Panc1 (cell line): ENCODE results near the gene AP5Z1. TPM values are rescaled to one million over a fixed set of nuclear protein-coding genes. Genes with fewer than 3 reads are reported as not detected.
"Not testable (repeated sequence)": the region's sequence is repeated elsewhere in the genome, so short reads cannot be mapped to it uniquely, and the experiment has no call there.

ENCODE experiments used
- ATAC-seq: fragments of 200-7000 bp; cut with Tn5 transposase; 2 replicates; pipeline ENCODE4 v1.9.1; 2020; ENCODE audit warnings: mild to moderate bottlenecking, moderate library complexity
- BruUV-seq: library from RNA; stranded (reverse); fragments of 400-500 nt; replicated peaks from 2 replicates; lab custom pipeline; 2021; lab: Mats Ljungman, UMichigan
- CTCF ChIA-PET: fragments of 300-600 bp; sonication (Branson Sonifier 250); formaldehyde crosslinking; loops from one replicate; lab custom pipeline; 2022; ENCODE audit warnings: antibody characterized with exemption; lab: Charles Lee
- POLR2A ChIA-PET: fragments of 300-600 bp; sonication (Branson Sonifier 250); formaldehyde crosslinking; loops from one replicate; lab custom pipeline; 2022; ENCODE audit warnings: antibody characterized with exemption; lab: Charles Lee
- DNase-seq: peaks from one replicate; pipeline ENCODE4 v3.0.0-alpha.2; 2010; ENCODE audit warnings: low read depth, low spot score
- H3K27ac ChIP-seq: 2 replicates; pipeline ENCODE4 v1.5.1; 2011; ENCODE audit warnings: mild to moderate bottlenecking, low read length, inconsistent platforms
- H3K27me3 ChIP-seq: fragments of 200-500 bp; sonication (Bioruptor generic); 2 replicates; pipeline ENCODE4 v1.6.0; 2014; ENCODE audit warnings: low read length, inconsistent platforms; ENCODE audit not compliant: control insufficient read depth, insufficient read depth
- H3K36me3 ChIP-seq: fragments of 200-500 bp; sonication (Bioruptor generic); 2 replicates; pipeline ENCODE4 v1.5.1; 2014; ENCODE audit warnings: inconsistent platforms, mild to moderate bottlenecking, low read length, moderate library complexity; ENCODE audit not compliant: control insufficient read depth, insufficient read depth
- H3K4me1 ChIP-seq: 2 replicates; pipeline ENCODE4 v1.5.1; 2011; ENCODE audit warnings: inconsistent platforms, mild to moderate bottlenecking, low read length, moderate library complexity; ENCODE audit not compliant: control insufficient read depth, insufficient read depth
- H3K4me3 ChIP-seq, 2 experiments: 2 replicates each; pipeline ENCODE4 v1.5.1; 2011 to 2012; ENCODE audit warnings: low read depth in 2 of 2, low read length in 2 of 2, mild to moderate bottlenecking in 2 of 2, inconsistent platforms in 1 of 2, moderate library complexity in 1 of 2
- H3K9me3 ChIP-seq: fragments of 200-500 bp; sonication (Bioruptor generic); 2 replicates; pipeline ENCODE4 v1.5.1; 2014; ENCODE audit warnings: low read depth, mild to moderate bottlenecking, inconsistent platforms, low read length, moderate library complexity; ENCODE audit not compliant: control insufficient read depth, insufficient read depth
- CTCF ChIP-seq: fragments of 450-650 bp; IDR thresholded peaks from 2 replicates; pipeline ENCODE4 v1.5.1; 2017; ENCODE audit warnings: mild to moderate bottlenecking
- POLR2AphosphoS5 ChIP-seq: IDR thresholded peaks from 2 replicates; pipeline ENCODE4 v1.6.1; 2012; ENCODE audit warnings: mild to moderate bottlenecking, low read depth, low read length, moderate library complexity
- REST ChIP-seq, 2 experiments: IDR thresholded peaks; 2 replicates each; pipeline ENCODE4 v1.6.1; 2011 to 2012; ENCODE audit warnings: low read depth in 2 of 2, control low read depth in 1 of 2, low read length in 1 of 2, mild to moderate bottlenecking in 1 of 2, moderate library complexity in 1 of 2; ENCODE audit not compliant: insufficient read depth in 1 of 2
- SIN3A ChIP-seq: IDR thresholded peaks from 2 replicates; pipeline ENCODE4 v1.6.1; 2012; ENCODE audit warnings: low read depth, mild to moderate bottlenecking, low read length, moderate library complexity, borderline replicate concordance; ENCODE audit not compliant: insufficient read depth
- TCF7L2 ChIP-seq: IDR thresholded peaks from 2 replicates; pipeline ENCODE4 v1.6.1; 2011; ENCODE audit warnings: mild to moderate bottlenecking, low read depth, low read length, inconsistent platforms
- in situ Hi-C: cut with HindIII; loops from 2 replicates; pipeline ENCODE4 v1.10.0; 2016; ENCODE audit warnings: low sequenced_read_pairs, low pct_unique_long_range_greater_than_20kb
- intact Hi-C: fragments of 100-400 bp; cut with micrococcal nuclease; formaldehyde crosslinking; loops from one replicate; pipeline ENCODE4 v1.10.0; 2022; ENCODE audit not compliant: unreplicated experiment
- total RNA-seq: library from RNA; stranded (reverse); gene quantifications from one replicate; pipeline ENCODE4 v1.2.1, GENCODE V29; 2021; ENCODE audit not compliant: unreplicated experiment

The AP5Z1 gene
- total RNA-seq, 1 experiment from 2014 or later = 100.0 TPM

DNA sequence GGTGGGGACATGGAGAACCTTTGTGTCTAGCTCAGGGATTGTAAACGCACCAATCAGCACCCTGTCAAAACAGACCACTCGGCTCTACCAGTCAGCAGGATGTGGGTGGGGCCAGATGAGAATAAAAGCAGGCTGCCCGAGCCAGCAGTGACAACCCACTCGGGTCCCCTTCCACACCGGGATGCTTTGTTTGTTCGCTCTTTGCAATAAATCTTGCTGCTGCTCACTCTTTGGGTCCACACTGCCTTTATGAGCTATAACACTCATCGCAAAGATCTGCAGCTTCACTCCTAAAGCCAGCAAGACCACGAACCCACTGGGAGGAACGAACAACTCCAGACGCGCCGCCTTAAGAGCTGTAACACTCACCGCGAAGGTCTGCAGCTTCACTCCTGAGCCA, 18.7 kb downstream of the AP5Z1 start:
- BruUV-seq, CTCF ChIA-PET: not testable (repeated sequence)

GRCh38 chr7:4794591-4795350, 19.3 kb downstream of the AP5Z1 start:
- in situ Hi-C loops (no loop called here), intact Hi-C loops (no loop called here)
- H3K36me3 ChIP-seq = no peaks in the 10 kb centered on the region; the same call in 1 of the 2 replicates
- ChIA-PET POLR2A (no interaction called here), CTCF (interaction anchor here (0.7 kb wide), 1 partner anchor 300 kb away, joined by 7 read pairs; no protein-coding TSS in a partner anchor)
- TF ChIP-seq SIN3A = no peak
- no peak for TF ChIP-seq REST (IDR thresholded peaks at IDR 0.05; ENCODE audit: insufficient read depth in 1 of 2, low read depth in 2 of 2, low read length in 1 of 2)
- TF ChIP-seq POLR2AphosphoS5 = no peak
- ATAC-seq (no peak), DNase-seq (no peak)
- no peak overlapping the region for H3K27ac ChIP-seq
- H3K4me1 ChIP-seq = peaks cover 3% of the 10 kb centered on the region; the same call in 1 of the 2 replicates
- BruUV-seq = TSS peak; percentile 44
- no peaks in the 10 kb centered on the region for H3K9me3 ChIP-seq
- H3K4me3 ChIP-seq = no peak overlapping the region
- H3K27me3 ChIP-seq = no peaks in the 10 kb centered on the region

More for the DNA sequence above, 18.7 kb downstream of the AP5Z1 start:
- H3K27me3 ChIP-seq, H3K9me3 ChIP-seq, intact Hi-C loops, H3K4me1 ChIP-seq, H3K36me3 ChIP-seq, POLR2A ChIA-PET, H3K4me3 ChIP-seq, H3K27ac ChIP-seq, in situ Hi-C loops, DNase-seq, ATAC-seq: not testable (repeated sequence)

DNA sequence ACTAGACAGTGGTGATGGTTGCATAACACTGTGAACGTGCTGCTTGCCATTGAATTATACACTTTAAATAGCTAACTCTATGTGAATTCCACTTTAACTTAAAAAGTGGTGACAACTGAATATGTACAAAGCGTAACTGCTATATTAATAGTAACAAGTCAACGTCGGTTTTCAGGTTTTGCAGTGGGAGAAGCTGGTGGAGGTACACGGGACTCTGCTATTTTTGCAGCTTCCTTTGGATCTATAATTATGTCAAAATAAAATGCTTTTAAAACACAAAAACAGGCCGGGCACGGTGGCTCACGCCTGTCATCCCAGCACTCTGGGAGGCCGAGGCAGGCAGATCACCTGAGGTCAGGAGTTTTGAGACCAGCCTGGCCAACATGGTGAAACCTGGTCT, 21.0 kb downstream of the AP5Z1 start:
- DNase-seq (no peak), ATAC-seq (no peak)
- H3K9me3 ChIP-seq = no peaks in the 10 kb centered on the region
- CTCF ChIA-PET = interaction anchor here (1.0 kb wide), 1 partner anchor 377 kb away, joined by 5 read pairs; no protein-coding TSS in a partner anchor
- intact Hi-C loops = no loop called here
- H3K27me3 ChIP-seq = no peaks in the 10 kb centered on the region
- BruUV-seq = no TSS peak
- H3K36me3 ChIP-seq = no peaks in the 10 kb centered on the region; the same call in 1 of the 2 replicates
- POLR2A ChIA-PET = no interaction called here
- TF ChIP-seq CTCF (no peak), REST (IDR thresholded peaks at IDR 0.05; ENCODE audit: insufficient read depth in 1 of 2, low read depth in 2 of 2, low read length in 1 of 2) (no peak), TCF7L2 (no peak), POLR2AphosphoS5 (no peak), SIN3A (no peak)
- H3K4me1 ChIP-seq = peaks cover 3% of the 10 kb centered on the region; the same call in 1 of the 2 replicates
- H3K4me3 ChIP-seq = no peak overlapping the region
- in situ Hi-C loops = no loop called here
- H3K27ac ChIP-seq = no peak overlapping the region
